Hindlimb muscle (tissue), 1 donor: ENCODE data around the gene PGM2. TPM values are rescaled to one million over a fixed set of nuclear protein-coding genes. Genes with fewer than 3 reads are reported as not detected.

Source experiments
- DNase-seq: peaks from one replicate; pipeline ENCODE4 v3.0.0-alpha.2; 2013
- polyA plus RNA-seq: library from polyadenylated mRNA; unstranded; fragments of 120-200 nt; gene quantifications from one replicate; pipeline ENCODE4 v1.2.1, GENCODE V29; 2013; ENCODE audit not compliant: insufficient read length

The PGM2 gene
- polyA plus RNA-seq, 1 donor: 11.6 TPM

GRCh38 chr4:37903901-37904300, 77.4 kb downstream of the PGM2 start:
- no peak for DNase-seq

- no peak for DNase-seq
These were observed 78.3 kb downstream of the PGM2 start for GRCh38 chr4:37904824-37905223.

DNA sequence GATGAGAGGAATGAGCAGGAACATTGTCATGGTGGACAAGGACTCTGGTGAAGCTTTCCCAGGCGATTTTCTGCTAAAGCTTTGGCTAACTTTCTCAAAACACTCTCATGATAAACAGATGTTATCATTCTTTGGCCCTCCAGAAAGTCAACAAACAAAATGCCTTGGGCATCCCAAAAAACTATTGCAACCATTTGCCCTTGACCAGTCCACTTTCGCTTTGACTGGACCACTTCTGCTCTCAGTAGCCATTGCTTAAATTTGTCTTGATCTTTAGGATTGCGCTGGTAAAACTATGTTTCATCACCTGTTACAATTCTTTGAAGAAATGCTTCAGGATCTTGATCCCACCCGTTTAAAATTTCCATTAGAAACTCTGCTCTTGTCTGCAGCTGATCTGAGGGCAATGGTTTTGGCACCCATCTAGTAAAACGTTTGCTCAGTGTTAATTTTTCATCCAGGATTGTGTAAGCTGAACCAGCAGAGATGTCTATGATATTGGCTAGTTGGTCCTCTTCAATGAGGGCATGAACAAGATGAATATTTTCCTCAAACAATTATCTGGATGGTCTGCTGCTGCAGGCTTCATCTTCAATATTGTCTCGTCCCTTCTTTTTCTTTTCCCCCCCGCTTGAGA, 79.2 kb downstream of the PGM2 start:
- DNase-seq: no peak

DNA sequence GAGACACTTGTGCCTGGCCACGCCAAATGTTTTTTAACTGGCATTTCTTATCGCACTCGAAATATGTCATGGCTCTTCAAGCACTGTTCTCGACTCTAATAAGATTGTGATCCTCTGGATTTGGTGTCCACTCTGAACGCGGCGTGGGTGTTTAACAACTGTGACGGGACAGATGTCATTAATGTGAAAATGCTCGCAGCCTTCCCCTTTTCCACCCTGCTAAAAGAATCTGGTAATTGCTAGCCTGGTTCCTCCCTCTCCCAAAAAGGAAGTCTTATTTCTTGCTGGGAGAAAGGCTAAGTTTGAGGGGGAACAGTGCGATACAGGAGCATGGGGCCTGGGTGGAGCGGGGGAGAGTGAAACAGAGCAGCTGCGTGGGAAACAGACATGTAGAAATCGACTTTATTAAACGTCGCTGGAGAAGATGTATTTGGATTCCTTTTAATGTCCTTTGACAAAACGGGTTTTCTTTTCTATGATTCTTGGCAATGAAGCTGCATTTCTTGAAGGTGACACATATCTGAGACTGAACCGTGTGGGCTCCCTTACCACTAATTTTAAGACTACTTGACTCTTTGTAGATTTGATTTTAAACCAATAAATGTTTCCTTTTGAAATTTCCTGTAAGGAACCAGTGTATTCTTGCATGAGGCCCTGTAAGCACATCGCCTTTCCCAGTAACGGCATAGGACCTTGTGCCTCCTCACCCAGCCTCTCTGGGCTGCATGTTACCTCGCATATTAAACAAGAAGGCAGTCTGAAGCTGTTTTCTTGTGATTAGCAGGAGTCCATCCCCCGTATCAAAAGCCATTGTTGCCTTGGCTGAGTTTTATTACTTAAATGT, 82.2 kb downstream of the PGM2 start:
- no peak for DNase-seq

- DNase-seq: no peak
These were observed 83.0 kb downstream of the PGM2 start for GRCh38 chr4:37909332-37910090.

GRCh38 chr4:37910091-37910486, 83.6 kb downstream of the PGM2 start:
- DNase-seq: no peak

Other genes with a start within 250 kb of the PGM2 start
- 17.2 TPM for gene RELL1, start 140.3 kb upstream of the PGM2 start, polyA plus RNA-seq
- 51.4 TPM for gene TBC1D1, start 64.4 kb downstream of the PGM2 start, polyA plus RNA-seq
- not detected for gene PTTG2, start 133.7 kb downstream of the PGM2 start, polyA plus RNA-seq